ENCODE data around the gene TPO.
A peak's percentile ranks its signal among the peaks of the same experiment; 100 is the strongest.

The TPO gene

GRCh38 chr2:1527153-1527992, 114.1 kb downstream of the TPO start:
- no peak for DNase-seq (ENCODE audit: low spot score)

GRCh38 chr2:1528273-1529064, 115.2 kb downstream of the TPO start:
- no peak for DNase-seq (ENCODE audit: low spot score)

DNA sequence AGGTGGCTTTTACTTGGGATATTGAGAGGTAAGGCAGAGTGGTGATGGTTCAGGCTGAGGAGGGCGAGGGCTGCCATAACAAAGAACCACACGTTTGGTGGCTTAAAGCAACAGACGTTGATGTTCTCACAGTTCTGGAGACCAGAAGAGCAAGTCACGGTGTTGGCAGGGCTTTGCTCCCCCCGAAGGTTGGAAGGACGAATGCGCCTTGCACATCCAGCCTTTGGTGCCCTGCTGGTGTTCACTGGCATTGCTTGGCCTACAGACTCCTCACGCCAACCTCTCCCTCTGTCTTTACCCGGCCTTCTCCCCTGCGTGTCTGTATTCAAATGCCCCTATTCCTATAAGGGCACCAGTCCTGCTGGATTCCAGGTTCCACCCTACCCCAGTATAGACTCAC, 125.4 kb downstream of the TPO start:
- DNase-seq (ENCODE audit: low spot score): no peak

DNA sequence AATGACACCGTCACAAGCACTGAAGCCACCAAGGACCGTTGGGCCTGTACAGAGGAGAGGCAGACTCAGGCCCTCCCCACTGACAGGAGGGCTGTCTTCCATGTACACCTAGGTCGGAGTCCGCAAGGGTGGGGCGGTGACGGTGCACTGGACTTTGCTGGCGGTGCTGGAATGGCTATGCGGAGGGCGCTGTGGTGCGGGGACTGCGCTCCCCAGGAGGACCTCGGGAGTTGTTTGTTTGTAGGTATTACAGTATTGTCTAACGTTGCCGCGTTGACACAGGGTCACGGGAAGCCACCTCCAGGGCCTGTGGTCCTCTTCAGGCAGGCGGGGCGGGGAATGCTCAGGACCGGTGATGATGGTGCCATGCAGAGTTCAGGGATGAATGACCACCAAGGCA, 126.2 kb downstream of the TPO start:
- DNase-seq (ENCODE audit: low spot score): no peak

GRCh38 chr2:1539973-1540372, 126.7 kb downstream of the TPO start:
- no peak for DNase-seq (ENCODE audit: low spot score)

GRCh38 chr2:1540481-1540880, 127.2 kb downstream of the TPO start:
- no peak for DNase-seq (ENCODE audit: low spot score)

DNA sequence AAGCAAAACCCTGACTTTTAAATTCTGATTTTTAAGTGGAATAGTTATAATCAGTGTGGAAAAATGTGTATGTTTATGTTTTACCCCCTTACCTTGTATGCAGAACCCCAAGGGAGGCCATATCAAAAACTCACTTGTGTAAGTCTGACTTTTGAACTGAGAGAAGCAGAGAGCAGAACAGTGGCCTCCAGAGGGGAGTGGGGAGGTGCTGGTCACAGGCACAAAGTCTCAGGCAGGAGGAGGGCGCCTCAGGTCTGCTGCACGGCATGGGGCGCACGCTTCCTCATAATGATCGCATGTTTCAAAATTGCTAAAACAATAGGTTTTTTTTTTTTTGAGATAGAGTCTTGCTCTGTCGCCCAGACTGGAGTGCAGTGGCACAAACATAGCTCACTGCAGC, 127.8 kb downstream of the TPO start:
- DNase-seq (ENCODE audit: low spot score): no peak

GRCh38 chr2:1541819-1542475, 128.7 kb downstream of the TPO start:
- DNase-seq (ENCODE audit: low spot score): no peak

DNA sequence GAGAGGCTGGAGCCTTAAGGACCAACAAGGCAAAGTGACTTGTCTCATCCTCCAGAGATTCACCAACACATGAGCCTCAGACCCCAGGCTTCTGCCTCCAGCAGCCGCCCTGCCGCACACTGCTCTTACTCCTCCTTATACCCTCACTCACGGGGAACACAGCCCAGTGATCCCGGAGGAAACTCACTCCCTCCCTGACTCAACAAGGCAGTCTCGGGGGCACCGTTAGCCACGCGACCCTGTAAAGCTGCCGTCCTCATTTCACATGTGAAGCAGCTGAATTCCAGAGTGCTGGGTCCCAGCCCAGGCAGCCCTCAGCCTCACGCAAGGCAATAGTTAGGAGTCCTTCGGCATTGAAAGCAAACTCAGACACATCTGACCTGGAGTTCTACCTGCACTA, 129.7 kb downstream of the TPO start:
- DNase-seq (ENCODE audit: low spot score): no peak

GRCh38 chr2:1543776-1544477, 130.7 kb downstream of the TPO start:
- no peak for DNase-seq (ENCODE audit: low spot score)

DNA sequence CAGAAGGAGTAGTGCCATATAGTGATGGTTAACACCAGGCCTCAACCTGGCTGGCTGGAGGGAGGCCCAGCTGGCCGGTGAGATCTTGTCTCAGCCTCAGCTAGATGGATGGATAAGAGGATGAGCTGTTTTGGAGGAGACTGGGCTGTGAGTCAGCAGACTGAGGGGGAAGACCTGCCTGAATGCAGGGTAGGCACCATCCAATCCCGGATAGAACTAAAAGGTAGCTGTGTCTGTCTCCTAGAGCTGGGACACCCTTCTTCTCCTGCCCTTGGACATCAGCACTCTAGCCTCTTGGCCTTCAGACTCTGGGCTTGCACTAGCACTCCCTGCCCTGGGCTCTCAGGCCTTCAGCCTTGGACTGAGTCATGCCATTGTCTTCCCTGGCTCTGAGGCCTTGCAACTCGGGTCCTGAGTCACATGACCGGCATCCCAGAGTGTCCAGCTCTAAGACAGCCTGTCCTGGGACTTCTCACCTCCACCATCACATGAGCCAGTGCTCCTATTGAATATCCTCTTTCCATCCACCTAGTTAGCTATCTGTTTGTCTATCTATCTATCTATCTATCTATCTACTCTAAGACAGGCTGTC, 131.3 kb downstream of the TPO start:
- DNase-seq (ENCODE audit: low spot score): no peak

DNA sequence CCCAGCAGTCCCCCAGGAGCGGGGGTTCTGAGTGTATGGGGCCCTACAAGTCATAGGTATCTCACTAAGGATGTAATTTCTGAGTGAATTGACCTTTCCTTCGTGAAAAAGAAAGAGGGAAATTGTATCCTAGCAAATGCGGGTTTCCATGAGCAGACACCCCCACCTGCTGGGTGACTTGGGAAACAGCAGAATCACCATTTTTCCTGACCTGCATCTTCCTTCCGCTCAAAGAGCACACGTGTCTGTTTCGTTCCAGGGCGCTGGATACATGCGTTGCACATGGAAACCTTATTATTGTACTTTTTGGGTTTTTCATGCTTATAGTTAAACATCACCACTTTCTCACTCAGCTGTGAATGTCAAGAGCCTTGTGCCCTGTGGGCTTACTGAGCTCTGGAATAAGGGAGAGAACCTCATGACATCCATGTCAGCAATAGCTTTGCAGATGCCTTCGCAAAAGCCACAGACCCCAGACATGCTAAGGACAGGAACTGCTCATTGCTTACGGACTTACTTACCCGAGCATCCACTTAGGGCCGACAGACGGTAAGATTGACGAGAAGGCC, 132.8 kb downstream of the TPO start:
- no peak for DNase-seq (ENCODE audit: low spot score)

DNA sequence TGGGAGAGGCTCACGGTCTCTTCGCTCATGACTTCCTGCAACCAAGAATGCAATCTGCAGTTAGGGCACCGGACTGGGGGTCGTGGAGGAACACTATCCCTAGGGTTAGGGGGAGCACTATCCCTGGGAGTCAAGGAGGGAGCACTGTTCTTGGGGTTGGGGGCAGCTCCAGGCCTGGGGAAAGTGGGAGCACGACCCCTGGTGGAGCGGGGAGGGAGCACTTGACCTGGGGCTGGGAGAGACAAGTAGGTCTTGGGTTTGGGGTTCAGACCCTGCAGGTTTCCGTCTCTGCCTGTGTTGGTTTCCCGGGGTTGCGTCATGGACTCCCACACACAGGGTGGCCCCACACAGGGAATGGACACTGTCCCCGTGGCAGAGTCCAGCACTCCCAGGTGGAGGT, 133.6 kb downstream of the TPO start:
- no peak for DNase-seq (ENCODE audit: low spot score)

DNA sequence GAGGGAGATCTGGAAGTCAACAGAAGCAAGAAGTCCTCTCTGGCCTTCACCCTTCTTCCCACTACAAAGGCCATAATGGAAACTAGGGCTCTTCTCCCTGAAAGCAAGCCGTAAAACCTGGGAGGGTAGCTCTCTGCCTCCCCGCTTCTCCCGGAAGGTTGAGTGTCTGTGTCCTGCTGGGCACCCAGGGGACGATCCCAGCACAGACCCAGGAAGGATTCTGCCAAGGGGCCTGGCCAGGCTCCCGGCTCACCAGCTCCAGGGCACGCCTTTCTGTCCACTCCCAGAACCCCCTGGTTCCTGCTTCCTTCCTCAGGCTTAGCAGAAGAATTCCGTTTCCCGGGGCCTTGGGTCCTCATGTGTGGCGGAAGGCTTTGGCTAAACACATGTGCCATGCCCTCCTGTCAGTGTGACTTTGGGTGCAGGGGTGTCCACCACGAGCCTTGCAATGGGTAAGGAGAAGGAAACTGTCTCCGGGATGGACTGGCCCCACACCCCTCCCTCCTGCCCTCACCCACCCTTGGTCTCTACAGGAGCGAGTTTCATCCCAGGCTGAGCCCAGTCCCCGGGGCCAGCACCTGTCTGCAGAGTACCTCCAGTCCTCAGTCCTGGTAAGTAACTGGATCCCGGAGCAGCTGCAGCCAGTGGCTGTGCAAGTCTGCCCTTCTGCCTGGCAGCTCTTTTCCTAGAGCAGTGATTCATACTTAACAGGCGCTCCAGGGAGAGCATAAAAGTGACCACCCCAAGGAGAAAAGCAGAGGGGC, 135.8 kb downstream of the TPO start:
- no peak for DNase-seq (ENCODE audit: low spot score)

GRCh38 chr2:1550076-1550475, 136.8 kb downstream of the TPO start:
- no peak for DNase-seq (ENCODE audit: low spot score)

DNA sequence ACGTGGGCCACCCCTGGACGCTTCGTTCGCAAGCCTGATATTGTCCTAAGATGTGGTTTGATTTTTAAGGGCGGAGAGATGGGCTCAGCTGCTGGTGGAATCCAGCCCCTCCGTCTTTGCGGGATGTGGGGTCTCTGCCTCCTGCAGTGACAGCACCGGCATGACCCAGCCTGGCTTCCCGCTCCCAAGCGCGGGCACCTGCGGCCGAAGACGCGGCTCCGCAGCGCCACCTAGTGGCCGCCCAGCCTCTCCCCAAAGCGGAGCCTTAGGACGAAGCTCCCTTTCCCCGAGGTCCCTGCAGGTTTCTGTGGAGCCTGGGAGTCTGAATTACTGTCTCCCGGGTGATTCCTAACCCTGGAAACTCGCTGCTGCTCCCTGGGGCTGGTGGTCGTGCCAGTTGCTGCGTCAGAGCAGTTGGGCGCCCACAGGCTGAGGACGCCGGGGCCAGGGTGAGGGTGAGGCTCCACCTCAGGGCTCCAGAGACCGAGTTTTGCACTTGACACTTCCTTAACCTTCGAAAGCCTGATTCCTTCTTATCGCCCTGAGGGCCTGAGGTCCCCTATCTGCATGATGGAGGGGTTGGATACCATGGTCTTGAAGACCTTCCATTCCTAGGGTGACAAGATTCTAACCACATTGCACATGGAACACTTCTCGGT, 137.5 kb downstream of the TPO start:
- peak; percentile 77 for DNase-seq (ENCODE audit: low spot score)

DNA sequence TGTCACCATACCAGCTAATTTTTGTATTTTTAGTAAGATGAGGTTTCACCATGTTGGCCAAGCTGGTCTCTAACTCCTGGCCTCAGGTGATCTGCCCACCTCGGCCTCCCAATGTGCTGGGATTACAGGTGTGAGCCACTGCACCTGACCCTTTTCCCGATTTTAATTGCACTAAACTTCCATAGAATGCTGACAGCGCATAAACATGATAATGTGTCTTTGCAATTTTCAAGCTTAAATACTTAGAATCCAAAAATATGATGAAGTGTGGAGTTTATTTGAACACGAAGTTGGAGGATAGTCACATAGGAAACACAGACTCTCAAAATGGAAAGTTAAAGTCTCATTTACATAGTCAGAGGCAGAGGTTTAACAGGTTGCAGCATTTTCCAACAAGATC, 138.6 kb downstream of the TPO start:
- no peak for DNase-seq (ENCODE audit: low spot score)

DNA sequence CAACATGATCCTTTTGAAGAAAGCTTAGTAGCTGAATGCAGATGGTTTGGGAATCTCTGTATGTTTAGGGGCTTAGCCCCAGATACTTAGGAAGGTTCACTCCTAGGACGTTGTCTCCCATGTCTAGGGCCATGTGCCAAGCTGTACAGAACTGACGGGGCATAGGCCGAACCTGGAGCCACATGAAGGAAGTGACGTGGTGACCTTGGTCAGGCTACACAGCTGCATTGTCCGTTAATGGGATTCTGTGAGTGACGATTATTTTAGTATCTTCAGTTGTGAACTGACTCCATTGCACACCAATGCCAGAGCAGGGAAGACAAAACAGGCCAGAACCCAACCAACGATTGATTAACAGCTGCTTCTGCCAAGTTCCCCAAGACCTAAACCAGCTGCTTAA, 139.3 kb downstream of the TPO start:
- no peak for DNase-seq (ENCODE audit: low spot score)

DNA sequence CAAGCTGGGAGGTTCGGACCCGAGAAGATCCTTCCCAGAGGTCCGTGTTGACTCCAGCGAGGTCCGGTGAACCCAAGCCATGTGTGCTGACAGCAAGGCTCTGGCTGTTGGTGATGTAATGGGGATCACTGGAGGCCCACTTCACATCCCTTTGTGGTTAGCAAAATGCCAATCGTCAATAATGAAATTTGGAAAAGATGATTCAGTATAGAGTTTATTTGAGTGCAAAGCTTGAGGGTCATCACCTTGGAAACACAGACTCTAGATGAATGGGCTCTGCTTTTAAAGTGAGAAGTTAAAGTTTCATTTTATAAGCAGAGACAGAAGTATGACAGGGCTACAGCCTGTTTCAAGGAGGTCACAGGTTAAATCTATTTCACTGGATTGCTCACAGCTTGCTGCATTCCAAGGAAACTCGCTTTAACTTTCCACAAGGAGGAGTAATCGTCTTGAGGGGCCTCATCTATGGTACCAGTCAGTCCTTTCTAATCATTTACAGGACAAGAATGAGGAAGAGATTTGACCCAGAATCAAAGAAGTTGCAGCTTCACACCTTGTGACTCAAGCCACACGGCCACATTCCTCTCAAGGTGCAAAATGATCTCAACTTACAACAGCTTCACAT, 140.5 kb downstream of the TPO start:
- DNase-seq (ENCODE audit: low spot score): no peak

DNA sequence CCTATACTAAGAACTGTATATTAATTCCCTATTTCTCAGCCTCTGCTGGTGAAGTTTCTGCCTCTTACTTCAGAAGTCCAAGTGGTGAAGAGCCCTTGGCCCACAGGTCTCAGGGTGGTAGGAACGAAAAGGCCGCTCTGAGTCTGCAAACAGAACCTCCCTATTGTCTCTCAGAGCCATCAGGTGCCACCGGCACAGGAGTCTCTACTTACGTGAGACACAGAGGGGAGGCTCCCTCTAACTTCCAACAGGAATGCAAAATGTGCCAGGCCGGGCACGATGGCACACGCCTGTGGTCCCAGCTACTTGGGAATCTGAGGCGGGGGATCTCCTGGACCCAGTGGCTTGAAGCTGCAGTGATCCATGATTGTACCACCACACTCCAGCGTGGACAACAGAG, 143.0 kb downstream of the TPO start:
- DNase-seq (ENCODE audit: low spot score): no peak

All from germinal center (tissue), 1 donor.